WTC11 (cell line): ENCODE results near the gene KCNK7. TPM values are rescaled to one million over a fixed set of nuclear protein-coding genes. Genes with fewer than 3 reads are reported as not detected.

Experiments used
- ATAC-seq: fragments of 200-7000 bp; cut with Tn5 transposase; 2 replicates; pipeline ENCODE4 v1.10.0; 2021; ENCODE audit warnings: mild to moderate bottlenecking, moderate library complexity
- CTCF ChIA-PET: fragments of 300-600 bp; sonication (Branson Sonifier 250); formaldehyde crosslinking; loops from one replicate; lab custom pipeline; 2021; ENCODE audit warnings: antibody characterized with exemption; lab: Charles Lee
- POLR2A ChIA-PET: fragments of 350-600 bp; sonication (Branson Sonifier 250); formaldehyde crosslinking; loops from one replicate; lab custom pipeline; 2021; ENCODE audit warnings: antibody characterized with exemption; lab: Charles Lee
- DNase-seq: peaks from one replicate; pipeline ENCODE4 v3.0.0; 2021; ENCODE audit warnings: low spot score
- H3K27ac Mint-ChIP-seq: 2 replicates; pipeline ENCODE4 v1.8.0; 2021; ENCODE audit warnings: mixed read lengths
- H3K27me3 Mint-ChIP-seq: 2 replicates; pipeline ENCODE4 v1.8.0; 2021; ENCODE audit warnings: low read depth, mild to moderate bottlenecking, moderate library complexity, mixed read lengths
- H3K36me3 Mint-ChIP-seq: 2 replicates; pipeline ENCODE4 v1.8.0; 2021; ENCODE audit warnings: mixed read lengths
- H3K4me1 Mint-ChIP-seq: 2 replicates; pipeline ENCODE4 v1.8.0; 2022; ENCODE audit warnings: mixed read lengths
- H3K4me3 Mint-ChIP-seq: 2 replicates; pipeline ENCODE4 v1.8.0; 2021; ENCODE audit warnings: mild to moderate bottlenecking, moderate library complexity, mixed read lengths
- H3K9me3 Mint-ChIP-seq: 2 replicates; pipeline ENCODE4 v1.8.0; 2021; ENCODE audit warnings: mixed read lengths
- AR ChIP-seq: fragments of 250-450 bp; sonication (Bioruptor Pico); IDR thresholded peaks from 2 replicates; pipeline ENCODE4 v1.9.0; 2021; ENCODE audit warnings: mild to moderate bottlenecking
- ARID4B ChIP-seq: sonication (generic); formaldehyde crosslinking; IDR thresholded peaks from 2 replicates; pipeline ENCODE4 v1.8.0; 2023; ENCODE audit warnings: missing genetic modification reagents, mild to moderate bottlenecking, borderline replicate concordance
- CTCF ChIP-seq: fragments of 200-600 bp; IDR thresholded peaks from 2 replicates; pipeline ENCODE4 v1.8.0; 2022; ENCODE audit warnings: antibody characterized with exemption
- E2F4 ChIP-seq: sonication (generic); formaldehyde crosslinking; IDR thresholded peaks from 2 replicates; pipeline ENCODE4 v1.8.1; 2022; ENCODE audit warnings: low read depth, mild to moderate bottlenecking, moderate library complexity, missing genetic modification reagents, borderline replicate concordance
- E2F5 ChIP-seq: sonication (generic); formaldehyde crosslinking; IDR thresholded peaks from 2 replicates; pipeline ENCODE4 v1.8.1; 2022; ENCODE audit warnings: mild to moderate bottlenecking, moderate library complexity, missing genetic modification reagents
- EMX1 ChIP-seq: fragments of 250-450 bp; sonication (Bioruptor Pico); IDR thresholded peaks from 2 replicates; pipeline ENCODE4 v1.8.0; 2021; ENCODE audit warnings: mild to moderate bottlenecking
- GABPB1 ChIP-seq: sonication (generic); formaldehyde crosslinking; IDR thresholded peaks from 2 replicates; pipeline ENCODE4 v1.8.1; 2023; ENCODE audit warnings: mild to moderate bottlenecking, missing genetic modification reagents
- HMGXB4 ChIP-seq: sonication (generic); formaldehyde crosslinking; IDR thresholded peaks from 2 replicates; pipeline ENCODE4 v1.8.1; 2023; ENCODE audit warnings: mild to moderate bottlenecking, moderate library complexity, missing genetic modification reagents
- IRF1 ChIP-seq: sonication (generic); formaldehyde crosslinking; IDR thresholded peaks from 2 replicates; pipeline ENCODE4 v1.8.0; 2023; ENCODE audit warnings: missing genetic modification reagents
- KAT7 ChIP-seq: sonication (generic); formaldehyde crosslinking; IDR thresholded peaks from 2 replicates; pipeline ENCODE4 v1.8.1; 2023; ENCODE audit warnings: missing genetic modification reagents, mild to moderate bottlenecking, borderline replicate concordance
- NFYB ChIP-seq: sonication (generic); formaldehyde crosslinking; conservative IDR thresholded peaks from 2 replicates; pipeline ENCODE4 v1.8.0; 2022; ENCODE audit warnings: low read depth, missing genetic modification reagents
- NR1H2 ChIP-seq: sonication (generic); formaldehyde crosslinking; IDR thresholded peaks from 2 replicates; pipeline ENCODE4 v1.9.0; 2021; ENCODE audit warnings: mild to moderate bottlenecking, moderate library complexity, missing genetic modification reagents
- NR3C1 ChIP-seq: sonication (generic); formaldehyde crosslinking; conservative IDR thresholded peaks from 2 replicates; pipeline ENCODE4 v1.8.1; 2023; ENCODE audit warnings: low read depth, mild to moderate bottlenecking, missing genetic modification reagents
- RORB ChIP-seq: fragments of 250-450 bp; sonication (Bioruptor Pico); IDR thresholded peaks from 2 replicates; pipeline ENCODE4 v1.9.0; 2021; ENCODE audit warnings: mild to moderate bottlenecking
- SMAD4 ChIP-seq: sonication (generic); formaldehyde crosslinking; IDR thresholded peaks from 2 replicates; pipeline ENCODE4 v1.8.0; 2022; ENCODE audit warnings: mild to moderate bottlenecking, missing genetic modification reagents
- TEAD4 ChIP-seq: sonication (generic); formaldehyde crosslinking; IDR thresholded peaks from 2 replicates; pipeline ENCODE4 v1.8.0; 2022; ENCODE audit warnings: mild to moderate bottlenecking, missing genetic modification reagents
- ZNF416 ChIP-seq: fragments of 250-450 bp; sonication (Bioruptor Pico); IDR thresholded peaks from 2 replicates; pipeline ENCODE4 v1.9.0; 2021; ENCODE audit warnings: mild to moderate bottlenecking, inconsistent platforms
- total RNA-seq: library from RNA; stranded (reverse); gene quantifications from 3 replicates; pipeline ENCODE4 v1.2.3, GENCODE V29; 2021

Gene KCNK7
- total RNA-seq, 1 experiment from 2014 or later, result 1.4 TPM

GRCh38 chr11:65563601-65564000 is 32.0 kb downstream of the KCNK7 start:
- Mint-ChIP-seq H3K36me3 (0 out of 2 replicates have a peak, but pooled peaks cover 3% of the 10 kb centered on the region), H3K27ac (no peak overlapping the region), H3K27me3 (peaks cover 31% of the 10 kb centered on the region), H3K9me3 (no peaks in the 10 kb centered on the region), H3K4me3 (no peak overlapping the region), H3K4me1 (peaks cover 28% of the 10 kb centered on the region)
- TF ChIP-seq GABPB1 (CRISPR knock-in tag), result no peak
- ATAC-seq (no peak), DNase-seq (no peak)
- POLR2A ChIA-PET, result interaction anchor here (1.2 kb wide), 1 partner anchor 23 kb away, joined by 4 read pairs; no protein-coding TSS in a partner anchor
- CTCF ChIA-PET, result interaction anchor here (0.6 to 9.1 kb wide), 6 partner anchors 11 to 30 kb away, joined by 3 to 106 read pairs (median 36); partner anchors contain the start of gene KCNK7

GRCh38 chr11:65562788-65563187 is 32.8 kb downstream of the KCNK7 start:
- DNase-seq (no peak), ATAC-seq (no peak)
- Mint-ChIP-seq H3K9me3 (no peaks in the 10 kb centered on the region), H3K36me3 (no peaks in the 10 kb centered on the region), H3K27ac (no peak overlapping the region), H3K4me3 (no peak overlapping the region), H3K4me1 (peaks cover 24% of the 10 kb centered on the region), H3K27me3 (peaks cover 31% of the 10 kb centered on the region)
- TF ChIP-seq CTCF (no peak), RORB (CRISPR knock-in tag) (no peak), NFYB (no peak), NR1H2 (CRISPR knock-in tag) (no peak), IRF1 (CRISPR knock-in tag) (no peak)
- POLR2A ChIA-PET, result interaction anchor here (1.2 kb wide), 1 partner anchor 22 kb away, joined by 4 read pairs; no protein-coding TSS in a partner anchor
- CTCF ChIA-PET, result interaction anchor here (0.6 to 9.1 kb wide), 7 partner anchors 9 to 42 kb away, joined by 3 to 110 read pairs (median 65); partner anchors contain the start of genes FAM89B, KCNK7 and ZNRD2

GRCh38 chr11:65562020-65562419 is 33.6 kb downstream of the KCNK7 start:
- POLR2A ChIA-PET, result interaction anchor here (1.5 kb wide), 1 partner anchor 21 kb away, joined by 5 read pairs; no protein-coding TSS in a partner anchor
- peaks cover 37% of the 10 kb centered on the region for H3K27me3 Mint-ChIP-seq
- CTCF ChIA-PET, result interaction anchor here (0.7 to 9.1 kb wide), 6 partner anchors 9 to 31 kb away, joined by 10 to 110 read pairs (median 66); partner anchors contain the start of genes FAM89B, KCNK7 and ZNRD2
- DNase-seq, result no peak
- peaks cover 29% of the 10 kb centered on the region for H3K4me1 Mint-ChIP-seq
- no peak for ATAC-seq
- H3K27ac Mint-ChIP-seq, result no peak overlapping the region; the same call in 1 of the 2 replicates
- H3K9me3 Mint-ChIP-seq, result no peaks in the 10 kb centered on the region
- no peak overlapping the region for H3K4me3 Mint-ChIP-seq
- H3K36me3 Mint-ChIP-seq, result no peaks in the 10 kb centered on the region
- TF ChIP-seq E2F4 (CRISPR knock-in tag) (no peak), AR (CRISPR knock-in tag) (no peak), E2F5 (CRISPR knock-in tag) (no peak), KAT7 (CRISPR knock-in tag) (no peak), NR3C1 (CRISPR knock-in tag) (no peak), ZNF416 (CRISPR knock-in tag) (no peak), TEAD4 (CRISPR knock-in tag) (no peak), EMX1 (CRISPR knock-in tag) (no peak), HMGXB4 (CRISPR knock-in tag) (no peak), NR1H2 (CRISPR knock-in tag) (no peak), ARID4B (CRISPR knock-in tag) (no peak), SMAD4 (CRISPR knock-in tag) (no peak), GABPB1 (CRISPR knock-in tag) (no peak)
